GM21619 (cell line): ENCODE results near the gene CKB.

Experiments
- ATAC-seq: cut with Tn5 transposase; IDR thresholded peaks from one replicate; pipeline ENCODE4 v1.9.1; 2021; ENCODE audit not compliant: unreplicated experiment

Gene CKB

DNA sequence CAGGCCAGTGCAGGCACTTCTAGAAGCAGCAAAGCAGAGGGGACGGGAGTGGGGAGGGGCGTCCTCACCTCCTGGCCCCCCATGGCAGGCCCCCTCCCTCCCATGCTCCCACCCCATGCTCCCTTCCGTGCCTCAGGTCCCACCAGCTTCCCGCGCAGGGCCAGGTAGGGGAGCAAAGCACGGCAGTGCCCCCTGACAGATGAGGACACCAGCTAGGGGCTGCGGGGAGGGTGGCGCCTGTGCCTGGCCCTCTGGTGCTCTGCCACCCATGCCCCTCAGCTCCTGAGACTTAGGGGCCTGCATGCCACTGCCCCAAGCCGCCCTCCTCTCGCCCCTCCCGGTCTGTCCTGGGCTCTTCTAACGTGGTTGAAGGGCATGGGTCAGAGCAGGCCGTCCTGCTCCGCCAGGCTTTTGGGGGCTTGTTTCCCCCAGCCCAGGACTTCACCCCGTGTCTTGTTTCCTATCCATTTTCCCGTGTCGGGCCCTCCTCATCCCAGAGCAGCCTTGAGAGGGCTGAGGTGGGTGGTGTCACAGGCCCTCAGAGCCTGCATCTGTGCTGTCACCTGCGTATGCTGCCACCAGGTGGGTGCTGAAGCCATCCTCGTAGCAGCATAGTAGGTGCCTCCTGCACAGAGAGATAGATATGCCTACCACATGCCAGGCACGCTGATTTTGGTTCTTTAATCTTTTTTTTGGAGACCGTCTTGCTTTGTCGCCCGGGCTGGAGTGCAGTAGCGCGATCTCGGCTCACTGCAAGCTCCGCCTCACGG lies 16.6 kb upstream of the CKB start:
- ATAC-seq, result no peak

DNA sequence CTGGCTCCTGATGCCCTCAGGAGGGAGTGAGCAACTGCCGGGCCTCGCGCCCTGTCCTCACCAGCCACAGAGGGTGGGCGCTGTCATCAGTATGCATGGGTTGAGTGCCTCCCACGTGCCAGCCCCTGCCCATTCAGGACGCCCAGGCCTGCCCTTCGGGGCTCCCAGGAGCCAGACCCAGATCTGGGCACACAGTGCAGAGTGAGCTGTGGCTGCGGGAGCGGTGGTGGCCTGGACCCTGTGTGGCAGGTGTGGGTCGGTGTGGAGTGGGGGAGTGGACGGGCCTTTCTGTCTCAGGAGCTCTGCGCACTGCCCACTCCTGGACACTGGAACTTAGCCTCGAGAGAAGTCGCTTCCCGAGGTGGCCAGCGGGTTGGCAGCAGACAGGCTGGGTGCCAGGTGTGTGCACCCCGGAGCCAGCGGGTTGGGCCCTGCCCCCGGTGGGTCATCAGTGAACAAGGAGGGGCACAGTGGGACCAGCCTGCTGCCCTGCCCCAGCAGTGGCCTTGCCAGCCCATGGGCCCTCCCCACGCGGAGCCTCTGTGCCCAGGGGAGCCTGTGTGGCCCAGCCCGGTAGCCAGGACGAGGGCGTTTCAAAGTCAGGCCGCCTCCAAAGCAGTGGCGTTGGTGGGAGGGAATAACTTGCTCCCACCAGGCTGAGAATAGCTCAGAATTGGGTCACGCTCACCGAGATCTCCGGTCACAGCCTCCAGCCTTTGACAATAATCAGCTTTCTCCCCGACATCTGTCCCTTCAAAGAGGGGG lies 15.8 kb upstream of the CKB start:
- no peak for ATAC-seq

DNA sequence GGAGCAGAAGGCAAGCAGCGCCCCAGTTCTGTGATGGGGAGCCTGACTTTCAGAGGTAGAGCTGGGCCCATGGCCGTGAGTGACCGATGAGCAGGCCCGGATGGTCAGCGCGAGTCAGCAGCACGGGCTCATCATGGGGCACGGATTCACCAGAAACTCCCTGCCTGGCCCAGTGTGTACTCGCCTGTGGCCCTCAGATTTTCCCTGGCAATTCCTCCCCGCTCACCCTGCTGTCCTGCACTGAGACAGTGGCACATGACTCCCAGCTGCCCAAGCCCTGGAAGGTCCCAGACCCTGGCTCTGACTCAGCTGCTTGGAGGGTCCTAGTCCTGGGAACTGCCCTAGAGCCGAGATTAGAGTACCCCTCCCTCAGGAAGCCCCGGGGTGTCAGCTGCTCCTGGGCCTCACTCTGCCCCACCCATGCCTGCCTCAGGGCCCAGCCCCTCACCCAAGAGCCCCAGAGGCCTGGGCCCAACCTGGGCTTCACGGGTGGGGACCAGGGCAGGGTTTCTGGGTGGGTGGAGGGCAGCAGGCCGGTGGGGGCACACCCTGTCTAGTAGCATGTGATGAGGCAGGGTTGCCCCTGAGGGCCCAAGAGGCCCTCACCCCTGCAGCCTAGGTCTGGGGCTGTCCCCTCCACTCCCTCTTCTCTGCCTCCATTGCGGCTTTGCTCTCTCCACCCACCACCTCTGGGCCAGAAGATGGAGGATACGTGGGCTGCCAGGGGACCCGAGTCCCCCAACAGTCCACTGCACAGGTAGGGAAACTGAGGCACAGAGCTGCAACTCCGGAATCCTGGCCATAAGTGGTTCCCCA lies 14.8 kb upstream of the CKB start:
- ATAC-seq, result no peak

DNA sequence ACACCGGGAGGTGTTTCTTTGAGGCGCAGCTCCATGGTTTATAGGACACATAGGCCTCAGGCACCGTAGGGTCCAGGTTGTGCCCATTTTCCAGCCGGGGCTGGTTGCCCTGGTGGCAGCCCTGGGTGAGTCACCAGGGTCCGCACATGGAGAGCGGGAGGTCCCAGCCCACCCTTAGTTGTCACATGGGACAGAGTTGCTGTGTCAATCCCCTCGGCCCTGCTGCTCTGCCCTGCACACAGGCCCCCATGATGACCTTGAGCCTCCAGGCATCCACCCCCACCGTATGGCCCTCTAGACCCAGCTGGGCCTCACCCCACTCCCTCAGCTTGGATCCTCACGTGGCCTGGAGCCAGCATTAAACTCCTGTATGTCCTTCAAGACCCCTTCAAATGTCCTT lies 14.1 kb upstream of the CKB start:
- no peak for ATAC-seq

DNA sequence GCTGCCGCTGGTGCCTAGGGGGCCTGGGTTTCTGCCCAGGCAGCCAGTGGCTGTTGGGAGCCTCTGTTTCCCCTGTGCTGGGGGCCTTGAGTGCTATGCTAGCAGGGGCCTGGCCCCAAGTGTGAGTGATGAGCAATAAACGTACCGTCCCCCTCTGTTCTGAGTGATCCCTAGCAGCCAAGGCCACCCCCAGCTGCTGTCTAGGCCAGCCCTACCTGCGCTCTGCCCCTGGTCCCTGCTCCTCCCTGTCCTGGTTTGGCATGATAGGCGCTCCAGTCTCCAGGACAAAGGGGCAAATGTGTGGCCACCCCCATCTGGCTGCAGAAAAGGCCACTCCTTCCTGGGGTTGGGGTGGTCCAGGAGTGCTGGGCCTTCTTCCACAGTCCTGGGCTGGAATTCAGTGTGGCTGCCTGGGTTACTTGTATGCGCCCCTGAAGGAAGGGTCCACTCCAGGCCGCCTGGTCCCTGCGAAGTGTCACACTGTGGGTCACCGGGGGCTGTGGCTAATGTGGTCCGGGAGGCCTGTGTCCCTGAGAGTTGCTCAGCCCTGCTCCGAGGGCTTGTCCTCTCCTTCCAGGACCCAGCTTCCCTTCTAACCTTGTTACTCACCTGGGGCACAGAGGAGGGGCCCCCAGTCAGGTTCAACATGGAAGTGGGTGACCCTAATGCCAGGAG lies 13.4 kb upstream of the CKB start:
- no peak for ATAC-seq

DNA sequence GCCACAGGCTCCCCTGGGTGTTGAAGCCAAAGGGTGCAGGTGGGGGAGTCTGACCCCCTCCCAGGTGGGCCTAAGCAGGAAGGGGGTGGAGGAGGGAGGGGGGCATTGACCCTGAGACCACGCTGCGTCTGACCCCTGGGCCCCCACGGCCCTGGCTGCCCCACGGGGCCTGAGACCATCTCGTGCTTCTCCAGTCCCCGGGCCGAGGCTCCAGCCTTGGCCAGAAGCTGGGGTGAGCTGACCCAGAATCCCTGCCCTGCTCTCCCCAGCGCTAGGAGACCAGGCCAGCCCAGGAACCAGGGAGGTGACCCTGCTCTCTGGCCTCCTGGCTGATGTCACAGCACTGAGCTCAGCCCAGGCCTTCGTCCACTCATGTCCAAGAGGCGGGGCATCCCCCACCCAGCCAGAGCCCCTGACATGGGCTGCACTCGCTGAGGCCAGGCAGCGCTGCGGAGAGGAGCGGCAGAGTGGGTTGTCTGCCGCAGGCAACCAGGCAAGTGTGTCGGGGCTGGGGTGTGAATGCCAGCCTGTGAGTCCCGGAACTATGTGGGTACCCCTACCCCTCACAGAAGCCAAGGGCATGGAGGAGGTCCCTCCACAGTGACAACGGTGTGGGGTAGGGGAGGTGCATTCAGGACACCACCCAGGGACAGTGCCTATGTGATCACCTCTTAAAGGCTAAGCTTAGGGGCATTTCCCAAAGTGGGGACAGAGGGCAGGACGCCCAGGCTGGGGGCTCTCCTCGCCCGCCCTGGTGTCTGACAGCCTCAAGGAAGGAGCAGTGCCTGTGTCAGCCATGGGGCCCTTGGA lies 12.7 kb upstream of the CKB start:
- ATAC-seq, result no peak

DNA sequence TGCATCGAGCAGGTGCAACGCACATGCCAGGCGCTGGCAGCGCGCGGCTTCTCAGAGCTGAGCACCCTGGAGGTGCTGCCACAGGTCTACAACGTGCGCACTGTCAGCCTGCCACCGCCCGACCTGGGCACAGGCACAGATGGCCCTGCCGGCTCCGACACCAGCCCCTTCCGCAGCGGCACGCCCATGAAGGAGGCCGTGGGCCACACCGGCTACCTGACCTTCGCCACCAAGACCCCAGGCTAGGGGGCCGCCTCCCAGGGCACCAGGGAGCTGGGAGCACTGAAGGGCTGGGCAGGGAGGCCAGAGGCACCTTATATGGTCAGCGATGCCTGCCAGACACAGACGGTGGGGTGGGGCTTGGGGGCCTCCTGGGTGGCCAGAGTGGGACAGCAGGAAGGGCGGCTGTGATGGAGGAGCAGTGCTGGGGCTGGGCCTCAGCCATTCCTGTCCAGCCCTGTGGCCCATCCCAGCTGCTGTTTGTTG lies 12.0 kb upstream of the CKB start:
- ATAC-seq, result no peak

DNA sequence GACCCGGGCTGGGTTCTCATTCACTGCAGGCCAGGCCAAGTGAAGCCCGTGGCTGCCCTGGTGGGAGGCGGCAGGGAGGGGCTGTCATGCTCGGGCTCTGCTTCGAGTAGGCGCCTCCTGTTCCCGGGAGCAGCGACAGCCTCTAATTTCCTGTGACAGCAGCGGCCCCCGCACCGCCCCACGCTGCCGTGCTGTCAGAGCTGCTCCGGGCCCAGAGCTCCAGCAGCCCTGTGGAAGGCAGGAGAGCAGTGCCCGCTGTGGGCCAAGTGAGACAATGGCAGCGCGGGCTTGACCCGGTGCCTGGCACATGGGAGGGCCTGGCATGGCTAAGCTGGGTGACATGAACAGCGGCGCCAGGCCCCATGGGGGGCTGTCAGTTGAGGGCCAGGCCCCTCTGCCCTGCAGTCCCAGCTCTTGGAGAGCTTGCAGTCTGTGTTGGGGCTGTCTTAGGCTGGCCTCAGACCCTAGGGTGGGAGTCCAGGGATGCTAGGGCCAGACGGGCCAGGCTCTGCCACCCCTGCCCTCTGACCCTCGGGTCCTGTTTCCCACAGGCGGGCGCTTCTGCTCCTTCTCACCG lies 11.5 kb upstream of the CKB start:
- no peak for ATAC-seq

DNA sequence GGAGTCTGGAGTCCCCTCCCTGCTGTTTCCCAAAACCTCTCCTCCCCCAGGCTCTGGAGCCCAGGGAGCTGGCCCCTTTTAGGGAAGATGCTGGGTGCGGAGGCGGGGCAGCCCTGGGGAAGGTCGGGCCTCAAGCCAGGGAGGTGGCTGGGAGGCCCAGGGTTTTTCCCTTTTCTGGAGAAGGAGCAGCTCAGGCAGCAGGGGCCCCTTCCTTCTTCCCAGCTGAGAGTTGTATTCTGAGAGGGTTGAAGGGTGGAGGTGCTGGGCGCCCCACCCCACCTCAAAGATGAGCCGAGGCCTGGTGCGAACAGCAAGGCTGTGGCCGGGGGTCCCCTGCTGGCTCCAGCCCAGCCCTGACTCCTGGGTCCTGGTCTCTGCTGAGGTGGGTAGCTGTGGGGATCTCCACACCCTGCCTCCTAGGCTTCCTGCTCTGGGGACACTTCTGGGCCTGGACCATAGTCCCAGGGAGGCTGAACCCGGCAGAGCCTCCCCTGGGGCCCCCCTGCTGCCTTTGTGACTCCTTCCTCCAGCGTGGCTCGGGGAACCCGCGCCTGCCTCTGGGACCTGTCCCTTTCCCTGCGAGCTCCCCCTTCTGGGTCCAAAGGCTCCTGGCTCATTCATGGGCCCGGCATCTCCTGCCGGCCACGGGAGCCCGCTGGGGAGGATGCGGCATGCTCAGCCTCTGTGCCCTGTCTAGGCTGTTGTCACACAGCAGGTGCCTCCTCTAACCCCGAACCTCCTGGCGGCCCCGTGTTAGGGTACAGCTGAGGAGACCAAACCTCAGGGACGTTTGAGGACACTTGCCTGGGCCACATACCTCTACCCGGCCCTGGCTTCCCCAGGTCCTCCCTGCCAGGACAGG lies 10.7 kb upstream of the CKB start:
- ATAC-seq, result no peak

DNA sequence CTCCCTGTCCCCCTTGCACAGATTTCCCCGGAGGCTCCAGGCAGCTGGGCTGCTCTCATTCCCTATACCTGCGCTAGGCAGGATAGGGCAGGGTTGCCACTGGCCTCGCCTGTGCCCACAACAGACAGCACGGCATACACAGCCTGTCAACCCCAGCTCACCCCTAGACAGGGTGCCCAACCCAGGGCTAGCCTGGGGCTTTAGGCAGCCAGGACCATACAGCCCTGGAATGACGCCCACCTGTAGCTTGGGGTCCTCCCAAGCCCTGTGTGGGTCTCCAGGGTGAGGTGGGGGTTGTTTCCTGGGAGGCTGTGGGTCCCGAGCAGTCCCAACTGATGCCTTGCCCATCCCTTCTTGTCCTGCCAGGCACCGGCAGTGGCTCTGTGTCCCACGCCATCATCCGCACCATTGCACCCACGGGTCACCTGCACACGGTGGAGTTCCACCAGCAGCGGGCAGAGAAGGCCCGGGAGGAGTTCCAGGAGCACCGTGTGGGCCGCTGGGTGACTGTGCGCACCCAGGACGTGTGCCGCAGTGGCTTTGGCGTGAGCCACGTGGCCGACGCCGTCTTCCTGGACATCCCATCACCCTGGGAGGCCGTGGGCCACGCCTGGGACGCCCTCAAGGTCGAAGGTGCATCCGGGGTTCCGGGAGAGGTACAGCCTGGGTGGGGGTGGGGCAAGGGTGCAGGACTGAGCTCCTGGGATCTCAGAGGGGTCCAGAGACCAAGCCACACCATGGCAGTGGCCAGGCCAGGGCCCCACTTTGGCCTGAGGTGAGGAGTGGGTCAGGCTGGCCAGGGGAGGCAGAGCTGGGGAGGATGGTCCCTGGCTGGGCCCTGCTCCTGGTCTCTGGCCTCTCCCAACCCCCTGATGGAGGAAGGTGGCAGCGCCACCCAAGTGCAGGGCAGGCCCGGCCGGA lies 9.8 kb upstream of the CKB start:
- no peak for ATAC-seq

DNA sequence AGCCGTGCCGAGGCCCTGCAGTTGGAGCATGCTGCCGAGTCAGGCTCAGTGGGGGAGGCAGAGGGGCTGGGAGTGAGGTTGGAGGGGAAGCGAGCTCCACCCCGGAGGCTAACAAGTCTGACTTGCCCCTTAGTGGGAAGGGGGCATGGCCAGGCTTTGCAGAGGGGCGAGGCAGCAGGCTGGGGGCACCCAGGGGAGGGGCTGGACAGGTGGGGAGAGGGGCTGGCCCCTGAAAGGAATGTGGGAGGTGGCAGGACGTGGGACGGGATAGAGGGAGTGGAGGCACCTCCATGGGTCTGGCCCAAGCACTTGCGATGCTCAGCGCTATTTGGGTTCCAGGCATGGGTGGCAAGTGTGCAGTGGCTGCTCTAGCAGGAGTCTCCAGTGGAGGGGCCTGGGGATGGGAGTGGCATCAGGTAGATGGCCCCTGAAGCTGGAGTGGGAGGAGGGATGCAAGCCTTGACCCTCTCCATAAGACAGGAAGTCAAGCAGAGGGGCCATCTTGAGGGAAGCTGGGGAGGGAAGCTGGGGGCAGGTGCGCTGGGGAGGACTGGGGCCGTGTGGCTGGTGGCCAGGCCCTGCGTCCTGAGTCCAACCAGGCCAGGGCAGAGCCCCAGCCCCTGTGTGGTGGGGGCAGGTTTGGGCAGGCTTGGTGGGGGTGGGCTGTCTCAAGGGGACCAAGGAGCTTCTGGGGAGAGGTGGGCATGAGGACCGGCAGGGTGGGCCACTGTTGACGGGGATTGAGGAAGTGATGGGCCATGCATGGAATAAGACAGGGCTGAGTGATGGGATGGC lies 9.0 kb upstream of the CKB start:
- ATAC-seq, result no peak

DNA sequence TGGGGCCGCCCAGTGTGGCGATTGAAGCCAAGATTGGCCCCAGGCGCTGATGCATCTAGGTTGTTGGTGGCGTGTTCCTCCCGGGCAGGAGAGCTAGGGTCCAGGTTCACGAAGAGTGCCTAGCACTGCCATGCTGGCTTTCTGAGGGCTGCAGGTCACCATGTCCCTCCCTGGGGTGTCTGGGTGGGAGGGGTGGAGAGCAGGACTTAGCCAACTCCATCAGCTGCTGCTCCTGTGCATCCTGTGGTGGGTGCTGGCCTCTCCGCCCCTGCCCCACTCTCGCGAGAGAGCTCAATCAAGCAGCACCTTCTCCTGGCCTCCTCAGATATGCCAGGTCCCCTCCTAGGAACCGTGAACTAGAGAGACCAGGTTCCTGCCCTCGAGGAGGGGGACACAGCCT lies 8.2 kb upstream of the CKB start:
- no peak for ATAC-seq

DNA sequence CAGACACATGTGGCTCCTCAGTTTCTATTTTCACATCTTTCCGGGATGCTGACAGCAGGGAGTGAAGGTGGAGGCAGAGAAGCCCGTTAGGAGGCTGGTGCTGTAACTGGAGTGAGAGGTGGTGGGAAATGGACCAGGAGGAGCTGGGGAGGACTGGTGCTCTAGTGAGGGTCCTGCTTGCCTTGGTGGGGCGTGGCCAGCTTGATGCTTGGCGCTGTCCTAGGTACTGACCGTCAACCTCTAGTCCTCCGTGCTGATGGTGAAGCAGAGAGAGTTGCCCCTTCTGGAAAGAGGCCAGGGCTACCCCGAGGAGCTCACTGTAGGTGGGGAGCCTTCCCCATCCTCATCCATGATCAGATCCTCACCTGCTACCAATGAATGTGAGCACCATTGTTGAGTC lies 7.8 kb upstream of the CKB start:
- ATAC-seq, result no peak

DNA sequence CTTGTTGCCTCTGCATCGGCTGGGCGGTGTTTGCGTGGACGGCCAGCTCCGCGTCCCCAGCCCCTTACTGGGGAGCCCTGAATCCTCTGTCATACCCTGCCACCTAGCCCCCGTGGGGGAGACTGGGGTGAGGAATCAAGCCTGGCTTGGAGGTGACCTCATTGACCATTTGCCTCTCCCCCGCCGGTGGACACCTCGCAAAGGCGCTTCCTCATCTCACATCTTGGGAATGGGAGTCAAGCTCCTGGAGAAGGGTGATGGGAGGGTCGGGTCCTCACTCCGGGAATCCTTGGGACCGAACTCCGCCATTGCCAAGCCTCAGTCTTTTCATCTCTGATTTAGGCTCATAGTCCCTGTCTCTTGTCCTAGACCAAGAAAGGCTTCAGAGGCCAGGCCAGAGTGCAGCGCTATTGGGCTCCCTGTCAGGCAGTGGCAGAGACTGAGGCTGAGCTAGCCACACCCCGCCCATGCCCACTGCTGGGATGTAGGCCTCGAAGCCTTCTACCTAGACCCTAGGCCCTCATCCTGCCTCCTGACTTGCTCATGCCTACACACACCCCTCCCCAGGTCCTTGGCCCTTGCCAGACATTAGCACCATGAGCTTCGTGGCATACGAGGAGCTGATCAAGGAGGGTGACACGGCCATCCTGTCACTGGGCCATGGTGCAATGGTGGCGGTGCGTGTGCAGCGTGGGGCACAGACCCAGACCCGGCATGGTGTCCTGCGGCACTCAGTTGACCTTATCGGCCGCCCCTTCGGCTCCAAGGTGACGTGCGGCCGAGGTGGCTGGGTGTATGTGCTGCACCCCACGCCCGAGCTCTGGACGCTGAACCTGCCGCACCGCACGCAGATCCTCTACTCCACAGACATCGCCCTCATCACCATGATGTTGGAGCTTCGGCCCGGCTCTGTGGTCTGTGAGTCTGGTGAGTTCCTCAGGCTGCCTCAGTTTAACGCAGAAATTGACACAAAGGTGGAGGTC lies 7.0 kb upstream of the CKB start:
- ATAC-seq, result no peak

DNA sequence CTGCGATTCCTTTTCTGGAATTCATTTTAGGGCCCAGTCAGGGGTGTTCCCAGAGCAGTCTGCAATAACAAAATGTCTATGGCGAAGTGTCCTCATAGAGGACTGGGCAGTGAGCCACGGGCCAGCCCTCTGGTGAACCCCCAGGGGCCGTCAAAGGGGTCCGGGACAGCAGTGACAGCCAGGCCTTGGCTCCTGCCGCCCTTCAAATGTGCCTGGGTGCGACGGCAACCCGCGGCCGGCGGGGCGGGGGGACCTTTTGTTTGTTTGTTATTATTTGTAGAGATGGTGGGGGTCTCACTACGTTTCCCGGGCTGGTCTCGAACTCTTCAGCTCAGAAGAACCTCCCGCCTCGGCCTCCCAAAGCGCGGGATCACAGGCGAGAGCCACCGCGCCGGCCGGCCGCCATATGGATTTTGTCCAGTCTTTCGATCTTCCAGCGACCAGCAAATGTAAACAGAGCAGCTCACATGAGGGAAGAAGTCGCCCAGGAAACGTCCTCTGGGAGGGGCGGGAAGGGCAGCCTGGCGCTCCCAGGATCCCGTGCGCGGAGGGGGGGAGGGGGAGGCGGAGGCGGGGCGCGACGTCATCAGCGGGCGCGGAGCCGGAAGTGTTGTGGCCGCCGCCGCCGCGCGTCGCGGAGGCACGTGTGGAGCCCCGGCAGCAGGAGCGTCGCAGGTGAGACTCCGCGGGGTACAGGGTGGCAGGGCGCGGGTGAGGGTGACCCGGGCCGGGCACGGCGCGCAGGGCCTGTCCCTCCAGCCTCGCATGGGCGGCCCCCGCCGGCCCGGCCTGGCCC lies 6.2 kb upstream of the CKB start, which contains the start of gene TRMT61A:
Gene TRMT61A (plus strand): TSS at position 610 of the 796 bp plus-strand sequence. CDS start 783 bp downstream, outside the sequence.
- ATAC-seq, result peak; percentile 40
